ENCODE results near the gene RYR3.

GRCh38 chr15:33826201-33826600 is 515.4 kb downstream of the RYR3 start:
- TF ChIP-seq POLR2A (IDR thresholded peaks at IDR 0.05) = no peak
- TF ChIP-seq CTCF (IDR thresholded peaks at IDR 0.05) = no peak
